IMR-90 (cell line): ENCODE data around the gene RGS9BP. TPM values are rescaled to one million over a fixed set of nuclear protein-coding genes. Genes with fewer than 3 reads are reported as not detected.

Source experiments
- ATAC-seq: fragments of 200-7000 bp; cut with Tn5 transposase; 2 replicates; pipeline ENCODE4 v1.9.1; 2020; ENCODE audit warnings: low read depth, mild to moderate bottlenecking, moderate library complexity
- BruUV-seq: library from RNA; stranded (reverse); fragments of 400-500 nt; replicated peaks from 2 replicates; lab custom pipeline; 2021; lab: Mats Ljungman, UMichigan
- CTCF ChIA-PET: fragments of 300-600 bp; formaldehyde crosslinking; extraction: SDS; loops from one replicate; lab custom pipeline; 2021; ENCODE audit warnings: antibody characterized with exemption; lab: Yijun Ruan, JAX
- POLR2A ChIA-PET: fragments of 300-600 bp; sonication (Branson Sonifier 250); formaldehyde crosslinking; loops from one replicate; lab custom pipeline; 2022; ENCODE audit warnings: antibody characterized with exemption; ENCODE audit not compliant: unreplicated experiment; lab: Charles Lee
- DNase-seq: peaks from one replicate; pipeline ENCODE4 v3.0.0; 2013
- H2AFZ ChIP-seq: replicated peaks from 2 replicates; pipeline ENCODE3; 2013; ENCODE audit warnings: low read length, mild to moderate bottlenecking; ENCODE audit not compliant: poor library complexity
- H2AK5ac ChIP-seq: 2 replicates; pipeline ENCODE4 v1.6.1; 2013; ENCODE audit warnings: low read depth, low read length, inconsistent platforms
- H2AK9ac ChIP-seq: replicated peaks from 2 replicates; pipeline ENCODE3; 2013; ENCODE audit warnings: mild to moderate bottlenecking, low read depth, low read length, moderate library complexity; ENCODE audit not compliant: poor library complexity
- H2BK120ac ChIP-seq: 2 replicates; pipeline ENCODE4 v1.6.1; 2013; ENCODE audit warnings: low read depth, low read length, inconsistent platforms
- H2BK15ac ChIP-seq: 3 replicates; pipeline ENCODE4 v1.6.1; 2013; ENCODE audit warnings: low read depth, low read length, inconsistent platforms
- H2BK20ac ChIP-seq: 2 replicates; pipeline ENCODE4 v1.6.1; 2013; ENCODE audit warnings: low read depth, mild to moderate bottlenecking, inconsistent platforms, low read length, moderate library complexity
- H2BK5ac ChIP-seq: 2 replicates; pipeline ENCODE4 v1.6.1; 2013; ENCODE audit warnings: mild to moderate bottlenecking, low read depth, low read length, inconsistent platforms; ENCODE audit not compliant: poor library complexity, severe bottlenecking
- H3K14ac ChIP-seq: replicated peaks from 2 replicates; pipeline ENCODE4 v1.6.1; 2013; ENCODE audit warnings: low read depth, low read length, inconsistent platforms
- H3K18ac ChIP-seq: 2 replicates; pipeline ENCODE4 v1.6.1; 2013; ENCODE audit warnings: low read depth, low read length, control low read depth
- H3K23ac ChIP-seq: 2 replicates; pipeline ENCODE4 v1.6.1; 2013; ENCODE audit warnings: low read depth, low read length, inconsistent platforms
- H3K27ac ChIP-seq: 2 replicates; pipeline ENCODE4 v1.5.1; 2013; ENCODE audit warnings: mild to moderate bottlenecking, control low read depth, low read length; ENCODE audit not compliant: insufficient read depth
- H3K27me3 ChIP-seq: 2 replicates; pipeline ENCODE4 v1.6.1; 2013; ENCODE audit warnings: low read length; ENCODE audit not compliant: control insufficient read depth, insufficient read depth
- H3K36me3 ChIP-seq: 2 replicates; pipeline ENCODE4 v1.6.1; 2013; ENCODE audit warnings: low read length, mixed read lengths; ENCODE audit not compliant: control insufficient read depth, insufficient read depth
- H3K4ac ChIP-seq: 2 replicates; pipeline ENCODE4 v1.6.1; 2013; ENCODE audit warnings: low read depth, low read length, inconsistent platforms
- H3K4me1 ChIP-seq: 2 replicates; pipeline ENCODE4 v1.6.1; 2013; ENCODE audit warnings: low read length, mixed read lengths; ENCODE audit not compliant: control insufficient read depth, insufficient read depth
- H3K4me2 ChIP-seq: 2 replicates; pipeline ENCODE4 v1.6.1; 2013; ENCODE audit warnings: low read depth, mild to moderate bottlenecking, control low read depth, low read length, moderate library complexity
- H3K4me3 ChIP-seq: 2 replicates; pipeline ENCODE4 v1.5.1; 2013; ENCODE audit warnings: low read depth, mild to moderate bottlenecking, control low read depth, low read length, moderate library complexity; ENCODE audit not compliant: insufficient read depth
- H3K56ac ChIP-seq: 2 replicates; pipeline ENCODE4 v1.6.1; 2013; ENCODE audit warnings: low read length, inconsistent platforms; ENCODE audit not compliant: insufficient read depth; ENCODE audit errors: extremely low read depth
- H3K79me1 ChIP-seq, 2 experiments: 2 replicates each; pipeline ENCODE4 v1.6.1; 2013; ENCODE audit warnings: low read length in 2 of 2, inconsistent platforms in 1 of 2, low read depth in 1 of 2
- H3K9ac ChIP-seq: 2 replicates; pipeline ENCODE4 v1.6.1; 2013; ENCODE audit warnings: low read depth, low read length, control low read depth
- H3K9me1 ChIP-seq: 2 replicates; pipeline ENCODE4 v1.6.1; 2013; ENCODE audit warnings: low read length, inconsistent platforms; ENCODE audit not compliant: insufficient read depth
- H3K9me3 ChIP-seq: 2 replicates; pipeline ENCODE4 v1.6.1; 2013; ENCODE audit warnings: low read length; ENCODE audit not compliant: control insufficient read depth, insufficient read depth
- H4K20me1 ChIP-seq: 2 replicates; pipeline ENCODE4 v1.6.1; 2013; ENCODE audit warnings: low read length, inconsistent platforms; ENCODE audit not compliant: insufficient read depth
- H4K5ac ChIP-seq: 2 replicates; pipeline ENCODE4 v1.6.1; 2013; ENCODE audit warnings: mild to moderate bottlenecking, low read depth, low read length, control low read depth
- H4K8ac ChIP-seq, 2 experiments: 2 replicates each; pipeline ENCODE4 v1.6.1; 2013; ENCODE audit warnings: low read depth in 2 of 2, low read length in 2 of 2, control low read depth in 1 of 2, inconsistent platforms in 1 of 2
- H4K91ac ChIP-seq: 2 replicates; pipeline ENCODE4 v1.6.1; 2013; ENCODE audit warnings: low read depth, low read length, inconsistent platforms; ENCODE audit not compliant: insufficient read depth
- BHLHE40 ChIP-seq: fragments of 150-350 bp; IDR thresholded peaks from 2 replicates; pipeline ENCODE4 v1.6.1; 2016; ENCODE audit warnings: mild to moderate bottlenecking, low read depth, low read length
- CEBPB ChIP-seq: IDR thresholded peaks from 2 replicates; pipeline ENCODE4 v1.6.1; 2012; ENCODE audit warnings: low read depth, low read length, improper control_type of control experiment
- CHD1 ChIP-seq: IDR thresholded peaks from 2 replicates; pipeline ENCODE4 v1.6.1; 2012; ENCODE audit warnings: low read depth, low read length, improper control_type of control experiment
- CTCF ChIP-seq: conservative IDR thresholded peaks from 2 replicates; pipeline ENCODE4 v1.5.1; 2012; ENCODE audit warnings: mild to moderate bottlenecking, low read depth, low read length, improper control_type of control experiment
- ELK1 ChIP-seq: fragments of 150-350 bp; IDR thresholded peaks from 2 replicates; pipeline ENCODE4 v1.6.1; 2016; ENCODE audit warnings: low read depth, mild to moderate bottlenecking, low read length, moderate library complexity, borderline replicate concordance
- FOS ChIP-seq: fragments of 150-350 bp; IDR thresholded peaks from 2 replicates; pipeline ENCODE4 v1.6.1; 2016; ENCODE audit warnings: low read depth, low read length
- MAFK ChIP-seq: IDR thresholded peaks from 2 replicates; pipeline ENCODE4 v1.6.1; 2012; ENCODE audit warnings: low read depth, low read length, improper control_type of control experiment
- MAZ ChIP-seq: IDR thresholded peaks from 2 replicates; pipeline ENCODE4 v1.6.1; 2012; ENCODE audit warnings: low read depth, mild to moderate bottlenecking, low read length, improper control_type of control experiment, moderate library complexity, borderline replicate concordance
- MXI1 ChIP-seq: IDR thresholded peaks from 2 replicates; pipeline ENCODE4 v1.6.1; 2012; ENCODE audit warnings: low read depth, mild to moderate bottlenecking, low read length, moderate library complexity, borderline replicate concordance
- NFE2L2 ChIP-seq: fragments of 150-350 bp; IDR thresholded peaks from 2 replicates; pipeline ENCODE4 v1.6.1; 2016; ENCODE audit warnings: low read depth, mild to moderate bottlenecking, low read length
- POLR2A ChIP-seq: IDR thresholded peaks from 2 replicates; pipeline ENCODE4 v1.6.1; 2012; ENCODE audit warnings: mild to moderate bottlenecking, low read depth, low read length
- RAD21 ChIP-seq: IDR thresholded peaks from 2 replicates; pipeline ENCODE4 v1.6.1; 2012; ENCODE audit warnings: low read length, improper control_type of control experiment
- RCOR1 ChIP-seq: IDR thresholded peaks from 2 replicates; pipeline ENCODE4 v1.6.1; 2012; ENCODE audit warnings: mild to moderate bottlenecking, low read length, improper control_type of control experiment; ENCODE audit not compliant: insufficient replicate concordance
- RFX5 ChIP-seq: IDR thresholded peaks from 2 replicates; pipeline ENCODE4 v1.8.0; 2012; ENCODE audit warnings: low read depth, mild to moderate bottlenecking, low read length, moderate library complexity
- SMC3 ChIP-seq: fragments of 150-350 bp; IDR thresholded peaks from 2 replicates; pipeline ENCODE4 v1.6.1; 2016; ENCODE audit warnings: low read depth, mild to moderate bottlenecking, antibody characterized with exemption, low read length, moderate library complexity
- WGBS, 2 experiments: methylation state at CpG; one replicate each; pipeline versions ENCODE4 v1.1.5 to v1.1.7; 2013; ENCODE audit warnings: missing lambda C conversion rate in 2 of 2; ENCODE audit not compliant: insufficient read length in 1 of 2; ENCODE audit errors: extremely low coverage in 2 of 2; 5-methylcytosine and 5-hydroxymethylcytosine counted together
- dilution Hi-C: fragments of 300-500 bp; cut with HindIII; formaldehyde crosslinking; loops from one replicate; pipeline ENCODE4 v1.14.3; 2018; ENCODE audit warnings: low sequenced_read_pairs; ENCODE audit not compliant: unreplicated experiment
- in situ Hi-C: fragments of 300-500 bp; cut with MboI; formaldehyde crosslinking; loops from 3 replicates; pipeline ENCODE4 v1.14.3; 2019; ENCODE audit warnings: low sequenced_read_pairs, inconsistent platforms, mixed read lengths
- intact Hi-C: fragments of 100-400 bp; cut with micrococcal nuclease; formaldehyde crosslinking; loops from 2 replicates; pipeline ENCODE4 v1.10.0; 2022
- polyA plus RNA-seq, 3 experiments: library from polyadenylated mRNA; depleted of rRNA; stranded (reverse); fragments of >200 nt; gene quantifications; 2 replicates each; pipeline ENCODE4 v1.2.3, GENCODE V29; 2012; ENCODE audit warnings: low replicate concordance in 1 of 3
- total RNA-seq: library from RNA; depleted of rRNA; stranded (reverse); fragments of >200 nt; gene quantifications from 2 replicates; pipeline ENCODE4 v1.2.3, GENCODE V29; 2012
- TF ChIP-seq, protein P1 (sequence below): fragments of 150-350 bp; IDR thresholded peaks from 2 replicates; pipeline ENCODE4 v1.6.1; 2017; ENCODE audit warnings: mild to moderate bottlenecking, antibody characterized with exemption, low read length, low read depth

The RGS9BP gene
- total and polyA plus RNA-seq, 2 of the 4 experiments (the other 2 are of a cell fraction), result 0.03 to 0.18 TPM

- ATAC-seq (no peak), DNase-seq (no peak)
- CTCF ChIA-PET, result no interaction called here
- Histone ChIP-seq H3K36me3 (peaks cover 34% of the 10 kb centered on the region), H3K9ac (no peak overlapping the region), H3K14ac (no peak overlapping the region), H3K4me1 (0 out of 2 replicates have a peak, but pooled peaks cover 2% of the 10 kb centered on the region), H3K23ac (no peak overlapping the region), H2BK15ac (no peak overlapping the region), H2AK9ac (no peak overlapping the region), H3K27me3 (no peaks in the 10 kb centered on the region), H3K4ac (no peak overlapping the region), H3K18ac (no peak overlapping the region), H2AFZ (no peak overlapping the region), H3K27ac (no peak overlapping the region), H4K20me1 (no peaks in the 10 kb centered on the region; the same call in 1 of the 2 replicates), H3K4me2 (no peak overlapping the region), H3K9me3 (no peaks in the 10 kb centered on the region), H4K8ac (no peak overlapping the region), H4K5ac (no peak overlapping the region), H3K56ac (no peak overlapping the region), H3K9me1 (0 out of 2 replicates have a peak, but pooled peaks cover 5% of the 10 kb centered on the region), H4K91ac (no peak overlapping the region), H2AK5ac (no peak overlapping the region), H2BK20ac (no peak overlapping the region), H3K79me1 (peaks cover 3 to 22% of the 10 kb centered on the region in 2 experiments; a peak in 2 of 4 replicates), H2BK5ac (no peak overlapping the region), H2BK120ac (no peak overlapping the region), H3K4me3 (no peak overlapping the region)
- POLR2A ChIA-PET, result no interaction called here
- no TSS peak for BruUV-seq
- intact Hi-C loops (no loop called here), in situ Hi-C loops (no loop called here), dilution Hi-C loops (no loop called here)
- no peak for TF ChIP-seq FOS
- no peak for TF ChIP-seq RFX5
- TF ChIP-seq MAZ, result no peak
- no peak for TF ChIP-seq MAFK
- no peak for TF ChIP-seq NFE2L2
- TF ChIP-seq, protein P1, sequence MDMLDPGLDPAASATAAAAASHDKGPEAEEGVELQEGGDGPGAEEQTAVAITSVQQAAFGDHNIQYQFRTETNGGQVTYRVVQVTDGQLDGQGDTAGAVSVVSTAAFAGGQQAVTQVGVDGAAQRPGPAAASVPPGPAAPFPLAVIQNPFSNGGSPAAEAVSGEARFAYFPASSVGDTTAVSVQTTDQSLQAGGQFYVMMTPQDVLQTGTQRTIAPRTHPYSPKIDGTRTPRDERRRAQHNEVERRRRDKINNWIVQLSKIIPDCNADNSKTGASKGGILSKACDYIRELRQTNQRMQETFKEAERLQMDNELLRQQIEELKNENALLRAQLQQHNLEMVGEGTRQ, result no peak
- TF ChIP-seq CHD1, result no peak
- TF ChIP-seq ELK1, result no peak
- no peak for TF ChIP-seq CEBPB
- TF ChIP-seq RCOR1, result no peak
- no peak for TF ChIP-seq RAD21
- no peak for TF ChIP-seq BHLHE40
- no peak for TF ChIP-seq SMC3
- no peak for TF ChIP-seq MXI1
- no peak for TF ChIP-seq CTCF
- no peak for TF ChIP-seq POLR2A
- WGBS, 2 experiments, result 100% methylated on average over 3 of the region's 8 CpGs; no CpG with 5 or more reads in 1 of the 2 experiments
Measured at GRCh38 chr19:32647361-32647760, 28.3 kb upstream of the RGS9BP start.
